CD8-positive, alpha-beta memory T cell (primary cell): Measurements from ENCODE around the gene C16orf89. TPM values are rescaled to one million over a fixed set of nuclear protein-coding genes. Genes with fewer than 3 reads are reported as not detected.

Experiments
- CTCF ChIA-PET: fragments of 350-600 bp; sonication (Branson Sonifier 250); formaldehyde crosslinking; loops from one replicate; lab custom pipeline; 2021; ENCODE audit warnings: antibody characterized with exemption; lab: Charles Lee
- POLR2A ChIA-PET: fragments of 350-600 bp; sonication (Branson Sonifier 250); formaldehyde crosslinking; loops from one replicate; lab custom pipeline; 2021; ENCODE audit warnings: antibody characterized with exemption; lab: Charles Lee
- DNase-seq, 5 donors: peaks; one replicate each; pipeline versions ENCODE4 v3.0.0 to v3.0.0-alpha.2; 2020 to 2022; ENCODE audit warnings: mixed read lengths in 1 of 5
- H3K27ac ChIP-seq: one replicate; pipeline ENCODE4 v1.7.0; 2013; ENCODE audit warnings: low read depth, mild to moderate bottlenecking, low read length, moderate library complexity
- H3K27me3 ChIP-seq: 2 replicates; pipeline ENCODE4 v1.7.0; 2013; ENCODE audit warnings: low read length, mild to moderate bottlenecking; ENCODE audit not compliant: insufficient read depth, poor library complexity, severe bottlenecking
- H3K36me3 ChIP-seq: 2 replicates; pipeline ENCODE4 v1.7.0; 2013; ENCODE audit warnings: mild to moderate bottlenecking, low read length, moderate library complexity; ENCODE audit not compliant: insufficient read depth
- H3K4me1 ChIP-seq: 2 replicates; pipeline ENCODE4 v1.7.0; 2013; ENCODE audit warnings: mild to moderate bottlenecking, low read length, moderate library complexity; ENCODE audit not compliant: insufficient read depth
- H3K4me3 ChIP-seq: 2 replicates; pipeline ENCODE4 v1.7.0; 2013; ENCODE audit warnings: mild to moderate bottlenecking, low read length
- H3K9me3 ChIP-seq: 2 replicates; pipeline ENCODE4 v1.7.0; 2013; ENCODE audit warnings: mild to moderate bottlenecking, low read length
- H3K27ac Mint-ChIP-seq, 8 donors: one replicate each; pipeline ENCODE4 v1.8.0; 2020 to 2021; ENCODE audit warnings: mixed read lengths in 8 of 8, mild to moderate bottlenecking in 6 of 8, inconsistent platforms in 3 of 8, moderate library complexity in 3 of 8
- H3K27me3 Mint-ChIP-seq, 2 donors: one replicate each; pipeline ENCODE4 v1.8.0; 2020 to 2021; ENCODE audit warnings: mixed read lengths in 2 of 2, mild to moderate bottlenecking in 1 of 2, moderate library complexity in 1 of 2
- H3K36me3 Mint-ChIP-seq, 3 donors: one replicate each; pipeline ENCODE4 v1.8.0; 2020 to 2021; ENCODE audit warnings: mixed read lengths in 3 of 3, inconsistent platforms in 1 of 3, mild to moderate bottlenecking in 1 of 3
- H3K4me1 Mint-ChIP-seq, 3 donors: one replicate each; pipeline ENCODE4 v1.8.0; 2020 to 2021; ENCODE audit warnings: mixed read lengths in 3 of 3, inconsistent platforms in 1 of 3, mild to moderate bottlenecking in 1 of 3
- H3K4me3 Mint-ChIP-seq, 7 donors: one replicate each; pipeline ENCODE4 v1.8.0; 2020 to 2021; ENCODE audit warnings: mixed read lengths in 7 of 7, mild to moderate bottlenecking in 6 of 7, moderate library complexity in 4 of 7, inconsistent platforms in 2 of 7
- H3K9me3 Mint-ChIP-seq, 5 donors: one replicate each; pipeline ENCODE4 v1.8.0; 2020 to 2022; ENCODE audit warnings: mixed read lengths in 5 of 5, mild to moderate bottlenecking in 3 of 5, moderate library complexity in 2 of 5, inconsistent platforms in 1 of 5
- polyA plus RNA-seq: library from polyadenylated mRNA; unstranded; fragments of 300-500 nt; fragmentation: Illumina TruSeq; gene quantifications from one replicate; pipeline ENCODE4 v1.2.3, GENCODE V29; 2021
- total RNA-seq, 2 experiments: library from RNA; stranded (reverse); gene quantifications; one replicate each; pipeline ENCODE4 v1.2.3, GENCODE V29; 2021

C16orf89 gene
- total and polyA plus RNA-seq, 3 experiments from 2014 or later = not detected

DNA sequence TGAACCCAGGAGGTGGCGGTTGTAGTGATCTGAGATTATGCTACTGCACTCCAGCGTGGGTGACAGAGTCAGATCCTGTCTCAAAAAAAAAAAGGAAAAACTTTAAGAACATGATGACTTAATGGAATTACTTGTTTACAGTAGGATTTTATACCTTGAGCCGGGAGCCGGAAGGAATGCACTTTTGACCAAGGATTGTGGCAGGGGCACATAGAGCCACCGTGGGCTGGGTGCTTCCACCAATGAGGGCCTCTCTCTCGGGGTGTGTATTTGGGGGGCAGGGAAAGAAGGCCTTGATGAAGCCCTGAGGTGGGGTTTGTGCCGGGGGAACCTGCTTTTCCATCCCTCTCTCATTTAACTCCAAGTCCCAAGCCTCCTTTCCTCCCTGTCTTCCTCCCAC, 25.3 kb downstream of the C16orf89 start:
- no peak overlapping the region for H3K4me3 ChIP-seq
- no peak overlapping the region for H3K27ac ChIP-seq
- no peaks in the 10 kb centered on the region for H3K36me3 ChIP-seq
- no peaks in the 10 kb centered on the region for H3K36me3 Mint-ChIP-seq
- H3K4me1 Mint-ChIP-seq = no peaks in the 10 kb centered on the region
- ChIA-PET CTCF (no interaction called here), POLR2A (no interaction called here)
- no peak overlapping the region for H3K4me3 Mint-ChIP-seq
- H3K4me1 ChIP-seq = no peaks in the 10 kb centered on the region
- H3K27ac Mint-ChIP-seq = no peak overlapping the region
- H3K9me3 Mint-ChIP-seq = no peaks in the 10 kb centered on the region
- H3K9me3 ChIP-seq = no peaks in the 10 kb centered on the region
- no peaks in the 10 kb centered on the region for H3K27me3 ChIP-seq
- peaks cover 0 to 4% of the 10 kb centered on the region in 2 donors for H3K27me3 Mint-ChIP-seq
- peak in 1 of 5 donors; percentile 9 for DNase-seq

- Mint-ChIP-seq H3K4me1 (peaks cover 12 to 26% (median 17%) of the 10 kb centered on the region in 3 donors), H3K27me3 (peaks cover 0 to 4% of the 10 kb centered on the region in 2 donors), H3K36me3 (peaks cover 0 to 6% (median 2%) of the 10 kb centered on the region in 3 donors), H3K4me3 (peak overlapping the region in 2 of 7 donors; percentile 40 to 60), H3K9me3 (no peaks in the 10 kb centered on the region), H3K27ac (peak overlapping the region in 1 of 8 donors; percentile 47)
- H3K9me3 ChIP-seq = no peaks in the 10 kb centered on the region
- ChIA-PET POLR2A (no interaction called here), CTCF (no interaction called here)
- no peak overlapping the region for H3K27ac ChIP-seq
- peaks cover 18% of the 10 kb centered on the region for H3K4me1 ChIP-seq
- no peaks in the 10 kb centered on the region for H3K27me3 ChIP-seq
- H3K36me3 ChIP-seq = no peaks in the 10 kb centered on the region
- H3K4me3 ChIP-seq = no peak overlapping the region
- peak in 1 of 5 donors; percentile 10 for DNase-seq
These were observed 29.3 kb downstream of the C16orf89 start for GRCh38 chr16:5036228-5037156.

DNA sequence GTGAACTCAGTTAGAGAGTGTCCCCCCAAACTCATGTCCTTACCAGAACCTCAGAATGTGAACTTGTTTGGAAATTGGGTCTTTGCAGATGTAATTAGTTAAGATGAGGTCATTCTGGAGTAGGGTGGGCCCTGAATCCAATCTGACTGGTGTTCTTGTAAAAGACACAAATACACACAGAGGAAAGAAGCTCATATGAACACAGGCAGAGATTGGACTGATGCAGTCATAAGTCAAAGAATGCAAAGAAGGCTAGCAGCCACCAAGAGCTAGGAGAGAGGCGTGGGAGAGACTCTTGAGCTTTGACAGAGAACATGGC, 29.9 kb downstream of the C16orf89 start:
- Mint-ChIP-seq H3K27ac (peak overlapping the region in 2 of 8 donors; percentile 28 to 59), H3K4me3 (peak overlapping the region in 1 of 7 donors; percentile 83), H3K27me3 (peaks cover 0 to 2% of the 10 kb centered on the region in 2 donors), H3K9me3 (no peaks in the 10 kb centered on the region), H3K36me3 (peaks cover 0 to 11% (median 3%) of the 10 kb centered on the region in 3 donors), H3K4me1 (peaks cover 12 to 26% (median 17%) of the 10 kb centered on the region in 3 donors)
- peaks cover 18% of the 10 kb centered on the region for H3K4me1 ChIP-seq
- CTCF ChIA-PET = no interaction called here
- no peak overlapping the region for H3K27ac ChIP-seq
- no peak for DNase-seq
- POLR2A ChIA-PET = no interaction called here
- H3K36me3 ChIP-seq = no peaks in the 10 kb centered on the region
- no peaks in the 10 kb centered on the region for H3K27me3 ChIP-seq
- H3K4me3 ChIP-seq = no peak overlapping the region
- no peaks in the 10 kb centered on the region for H3K9me3 ChIP-seq

DNA sequence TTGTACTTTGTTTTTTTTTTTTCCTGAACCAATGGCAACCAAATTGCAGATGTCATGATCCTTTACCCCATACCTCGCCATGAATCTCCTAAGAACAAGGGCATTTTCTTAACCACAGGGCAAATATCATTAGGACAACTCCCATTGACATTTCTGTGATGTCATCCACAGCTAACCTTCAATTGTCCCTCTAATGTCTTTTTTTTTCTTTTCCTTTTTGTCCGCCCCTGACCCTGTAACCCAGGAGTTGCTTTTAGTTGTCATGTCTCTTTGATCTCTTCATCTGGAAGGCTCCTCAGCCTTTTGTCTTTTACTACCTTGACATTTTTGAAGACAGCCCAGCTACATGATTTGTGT, 31.6 kb downstream of the C16orf89 start:
- POLR2A ChIA-PET = interaction anchor here (0.9 to 1.7 kb wide), 3 partner anchors 38 to 1317 kb away, joined by 3 to 10 read pairs (median 4); partner anchors contain the start of genes ALG1, ANKS3, DNAAF8 and TRAP1
- Histone ChIP-seq H3K27ac (peak overlapping the region; percentile 17), H3K36me3 (no peaks in the 10 kb centered on the region), H3K9me3 (no peaks in the 10 kb centered on the region), H3K4me3 (peak overlapping the region; percentile 68), H3K27me3 (no peaks in the 10 kb centered on the region), H3K4me1 (peaks cover 18% of the 10 kb centered on the region)
- Mint-ChIP-seq H3K27ac (peak overlapping the region; percentile 70 to 98 (median 91)), H3K4me3 (peak overlapping the region; percentile 87 to 93 (median 90)), H3K36me3 (peaks cover 0 to 22% (median 3%) of the 10 kb centered on the region in 3 donors), H3K4me1 (peaks cover 12 to 26% (median 17%) of the 10 kb centered on the region in 3 donors), H3K9me3 (no peaks in the 10 kb centered on the region), H3K27me3 (no peaks in the 10 kb centered on the region)
- CTCF ChIA-PET = interaction anchor here (0.6 to 1.5 kb wide), 5 partner anchors 22 to 417 kb away, joined by 3 to 4 read pairs (median 3); partner anchors contain the start of genes ALG1, ANKS3 and DNAAF8
- DNase-seq = no peak

DNA sequence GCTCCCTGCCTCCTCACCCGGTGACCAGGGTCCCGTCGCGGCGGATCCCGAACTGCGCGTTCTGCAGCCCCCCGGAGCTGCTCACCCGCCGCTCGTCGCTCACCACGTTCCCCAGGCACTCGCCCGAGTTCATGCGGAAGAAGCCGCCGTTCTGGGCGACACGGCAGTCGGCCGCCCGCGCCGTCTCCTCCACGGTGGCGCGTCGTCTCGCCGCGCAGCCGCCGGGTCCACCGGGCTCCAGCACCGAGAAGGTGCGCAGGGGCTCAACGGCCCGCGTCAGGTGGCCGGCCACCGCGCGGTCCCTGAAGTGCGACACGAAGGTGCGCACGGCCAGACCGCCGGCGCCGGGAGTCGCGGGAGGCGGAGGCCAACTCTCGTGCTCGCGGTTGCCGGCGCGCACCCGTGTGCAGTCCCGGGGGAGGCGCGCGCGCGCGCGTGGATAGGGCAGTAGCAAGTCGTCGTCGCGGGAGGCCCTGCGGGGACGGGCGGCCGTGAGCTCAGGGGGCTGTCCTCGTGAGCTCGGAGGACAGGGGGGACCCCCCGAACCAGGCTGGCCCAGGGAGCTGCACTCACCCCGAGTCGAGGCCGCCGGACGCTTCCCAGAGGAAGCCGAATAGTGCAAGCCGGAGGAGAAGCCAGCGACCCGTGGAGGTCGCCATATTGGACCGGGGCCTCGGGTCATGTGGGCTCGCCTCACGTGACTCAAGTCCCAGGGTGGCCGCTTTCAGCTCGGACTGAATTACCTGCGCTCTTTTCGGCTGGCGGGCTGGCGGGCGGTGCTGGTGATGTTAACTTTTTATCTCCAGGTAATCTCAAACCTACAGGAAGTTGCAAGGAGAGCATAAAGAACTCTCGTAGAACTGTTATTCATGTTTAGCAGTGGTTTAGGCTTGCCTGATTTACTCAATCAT, 32.2 kb downstream of the C16orf89 start, which contains the start of gene NAGPA:
NAGPA (minus strand) TSS at position 680 of the 911 bp plus-strand sequence; CDS start at position 659, 21 bp downstream.
- H3K27ac ChIP-seq = peak within 1 kb of the TSS; percentile 31
- H3K27me3 ChIP-seq = no peaks in the 10 kb centered on the region
- no peaks in the 10 kb centered on the region for H3K9me3 ChIP-seq
- DNase-seq = peak; percentile 75 to 90 (median 80)
- peaks cover 12 to 26% (median 17%) of the 10 kb centered on the region in 3 donors for H3K4me1 Mint-ChIP-seq
- ChIA-PET POLR2A (interaction anchor here (0.5 to 1.7 kb wide), 4 partner anchors 39 to 1317 kb away, joined by 3 to 10 read pairs (median 4); partner anchors contain the start of genes ALG1, ANKS3, DNAAF8 and TRAP1), CTCF (interaction anchor here (0.6 to 1.5 kb wide), 5 partner anchors 23 to 416 kb away, joined by 3 to 4 read pairs (median 3); partner anchors contain the start of genes ALG1, ANKS3 and DNAAF8)
- peaks cover 18% of the 10 kb centered on the region for H3K4me1 ChIP-seq
- H3K4me3 ChIP-seq = peak within 1 kb of the TSS; percentile 68
- H3K27me3 Mint-ChIP-seq = no peaks in the 10 kb centered on the region
- peak within 1 kb of the TSS; percentile 70 to 98 (median 91) for H3K27ac Mint-ChIP-seq
- H3K9me3 Mint-ChIP-seq = no peaks in the 10 kb centered on the region
- H3K4me3 Mint-ChIP-seq = peak within 1 kb of the TSS; percentile 87 to 93 (median 90)
- H3K36me3 ChIP-seq = no peaks in the 10 kb centered on the region
- peaks cover 0 to 28% (median 7%) of the 10 kb centered on the region in 3 donors for H3K36me3 Mint-ChIP-seq

GRCh38 chr16:5032748-5033167, 33.0 kb downstream of the C16orf89 start:
- Mint-ChIP-seq H3K9me3 (no peaks in the 10 kb centered on the region), H3K36me3 (peaks cover 0 to 35% (median 7%) of the 10 kb centered on the region in 3 donors), H3K4me1 (peaks cover 12 to 26% (median 17%) of the 10 kb centered on the region in 3 donors), H3K4me3 (peak overlapping the region; percentile 61 to 92 (median 79)), H3K27ac (peak overlapping the region in 7 of 8 donors; percentile 42 to 88 (median 57)), H3K27me3 (no peaks in the 10 kb centered on the region)
- Histone ChIP-seq H3K4me3 (peak overlapping the region; percentile 68), H3K36me3 (no peaks in the 10 kb centered on the region), H3K9me3 (no peaks in the 10 kb centered on the region), H3K27me3 (no peaks in the 10 kb centered on the region), H3K27ac (peak overlapping the region; percentile 31), H3K4me1 (peaks cover 18% of the 10 kb centered on the region)
- CTCF ChIA-PET = interaction anchor here (1.4 kb wide), 1 partner anchor 24 kb away, joined by 5 read pairs; no protein-coding TSS in a partner anchor
- DNase-seq = peak in 1 of 5 donors; percentile 3
- POLR2A ChIA-PET = no interaction called here

- DNase-seq = peak in 1 of 5 donors; percentile 14
- no peak overlapping the region for H3K27ac ChIP-seq
- H3K36me3 ChIP-seq = no peaks in the 10 kb centered on the region
- H3K4me1 ChIP-seq = peaks cover 18% of the 10 kb centered on the region
- CTCF ChIA-PET = interaction anchor here (1.4 kb wide), 1 partner anchor 25 kb away, joined by 5 read pairs; no protein-coding TSS in a partner anchor
- H3K36me3 Mint-ChIP-seq = peaks cover 0 to 44% (median 7%) of the 10 kb centered on the region in 3 donors
- POLR2A ChIA-PET = no interaction called here
- no peaks in the 10 kb centered on the region for H3K9me3 ChIP-seq
- H3K4me1 Mint-ChIP-seq = peaks cover 12 to 26% (median 17%) of the 10 kb centered on the region in 3 donors
- H3K4me3 Mint-ChIP-seq = peak overlapping the region in 6 of 7 donors; percentile 57 to 83 (median 70)
- H3K27me3 ChIP-seq = no peaks in the 10 kb centered on the region
- no peaks in the 10 kb centered on the region for H3K27me3 Mint-ChIP-seq
- H3K27ac Mint-ChIP-seq = no peak overlapping the region
- no peaks in the 10 kb centered on the region for H3K9me3 Mint-ChIP-seq
- H3K4me3 ChIP-seq = no peak overlapping the region
These were observed 34.2 kb downstream of the C16orf89 start for GRCh38 chr16:5031601-5032000.
